GM19463 (cell line): ENCODE data around the gene OR6X1.

Source experiments
- ATAC-seq: cut with Tn5 transposase; IDR thresholded peaks from one replicate; pipeline ENCODE4 v1.9.1; 2021; ENCODE audit warnings: mild to moderate bottlenecking, moderate library complexity; ENCODE audit not compliant: unreplicated experiment

OR6X1 gene

GRCh38 chr11:123754101-123754568 is at the start of gene OR6X1:
TSS of gene OR6X1 (minus strand) at chr11:123754518. CDS start at chr11:123754518, 0 bp downstream.
- no peak for ATAC-seq

GRCh38 chr11:123801765-123802164 is 47.4 kb upstream of the OR6X1 start:
- ATAC-seq, result no peak

GRCh38 chr11:123800036-123800435 is 45.7 kb upstream of the OR6X1 start:
- no peak for ATAC-seq

- no peak for ATAC-seq
These were observed 45.1 kb upstream of the OR6X1 start for GRCh38 chr11:123799438-123799837.

- ATAC-seq, result no peak
These were observed 44.4 kb upstream of the OR6X1 start for GRCh38 chr11:123798513-123799252.

- ATAC-seq, result no peak
These were observed 43.8 kb upstream of the OR6X1 start for GRCh38 chr11:123798079-123798478.

GRCh38 chr11:123797541-123797940 is 43.2 kb upstream of the OR6X1 start:
- ATAC-seq, result no peak

GRCh38 chr11:123797114-123797513 is 42.8 kb upstream of the OR6X1 start:
- no peak for ATAC-seq

- ATAC-seq, result no peak
These were observed 41.9 kb upstream of the OR6X1 start for GRCh38 chr11:123796226-123796625.

- ATAC-seq, result no peak
These were observed 29.2 kb upstream of the OR6X1 start for GRCh38 chr11:123783536-123783935.

- ATAC-seq, result no peak
These were observed 24.2 kb upstream of the OR6X1 start for GRCh38 chr11:123778511-123778910.

GRCh38 chr11:123775715-123776549 is 21.6 kb upstream of the OR6X1 start:
- no peak for ATAC-seq

- ATAC-seq, result no peak
These were observed 21.0 kb upstream of the OR6X1 start for GRCh38 chr11:123775289-123775688.

GRCh38 chr11:123773959-123774358 is 19.6 kb upstream of the OR6X1 start:
- no peak for ATAC-seq

- ATAC-seq, result no peak
These were observed 18.7 kb upstream of the OR6X1 start for GRCh38 chr11:123773026-123773425.

GRCh38 chr11:123771664-123772063 is 17.3 kb upstream of the OR6X1 start:
- no peak for ATAC-seq

GRCh38 chr11:123770712-123771111 is 16.4 kb upstream of the OR6X1 start:
- no peak for ATAC-seq

- ATAC-seq, result no peak
These were observed 11.3 kb upstream of the OR6X1 start for GRCh38 chr11:123765601-123766000.

GRCh38 chr11:123762422-123762821 is 8.1 kb upstream of the OR6X1 start:
- ATAC-seq, result no peak

- ATAC-seq, result peak; percentile 72
These were observed 6.6 kb upstream of the OR6X1 start for GRCh38 chr11:123760894-123761293.

GRCh38 chr11:123757976-123758375 is 3.7 kb upstream of the OR6X1 start:
- ATAC-seq, result no peak

GRCh38 chr11:123755813-123756212 is 1.5 kb upstream of the OR6X1 start:
- ATAC-seq, result no peak
